ENCODE measurements around the gene PKMYT1. TPM values are rescaled to one million over a fixed set of nuclear protein-coding genes. Genes with fewer than 3 reads are reported as not detected.
A peak's percentile ranks its signal among the peaks of the same experiment; 100 is the strongest.

Gene PKMYT1
- total and polyA plus RNA-seq, 11 donors = 0.72 to 11.9 (median 1.2) TPM

- intact Hi-C loops (cut with DNase I) = no loop called here
- H3K4me1 ChIP-seq = peaks cover 13 to 62% (median 44%) of the 10 kb centered on the region in 12 donors
Measured at GRCh38 chr16:3022684-3023414, 42.6 kb upstream of the PKMYT1 start.

GRCh38 chr16:3022208-3022683 is 42.0 kb upstream of the PKMYT1 start:
- DNase-seq (peak; percentile 89 to 94 (median 91)), ATAC-seq (peak in 3 of 4 donors; percentile 35 to 62 (median 54))
- 9 to 18% (median 14%) methylated on average over 8 of the region's 8 CpGs for WGBS, 4 donors
- Histone ChIP-seq H3K4me1 (peaks cover 13 to 62% (median 44%) of the 10 kb centered on the region in 12 donors), H3K36me3 (peaks cover 0 to 20% (median 17%) of the 10 kb centered on the region in 9 donors), H3K9me3 (no peaks in the 10 kb centered on the region), H3K27me3 (peaks cover 6 to 17% (median 14%) of the 10 kb centered on the region in 9 donors), H3K27ac (peak overlapping the region; percentile 82 to 100 (median 96)), H3K4me3 (peak overlapping the region in 11 of 12 donors; percentile 56 to 99 (median 78))
- TF ChIP-seq CTCF (IDR thresholded peaks at IDR 0.05) (peak in 1 of 12 donors; percentile 4), POLR2A (IDR thresholded peaks at IDR 0.05) (no peak)
- intact Hi-C loops (cut with DNase I) = no loop called here

More at GRCh38 chr16:3022684-3023414, 42.6 kb upstream of the PKMYT1 start:
- peak overlapping the region; percentile 82 to 100 (median 96) for H3K27ac ChIP-seq
- H3K27me3 ChIP-seq = peaks cover 4 to 11% (median 9%) of the 10 kb centered on the region in 9 donors
- DNase-seq = peak in 4 of 5 donors; percentile 67 to 77 (median 74)
- peak overlapping the region; percentile 42 to 99 (median 76) for H3K4me3 ChIP-seq
- no peak for TF ChIP-seq POLR2A (IDR thresholded peaks at IDR 0.05)
- no peak for TF ChIP-seq CTCF (IDR thresholded peaks at IDR 0.05)
- ATAC-seq = peak in 2 of 4 donors; percentile 1 to 2
- no peaks in the 10 kb centered on the region for H3K9me3 ChIP-seq
- 15 to 27% (median 27%) methylated on average over 6 to 8 of the region's 8 CpGs for WGBS, 4 donors
- peaks cover 0 to 23% (median 19%) of the 10 kb centered on the region in 9 donors for H3K36me3 ChIP-seq

GRCh38 chr16:3021449-3022207 is 41.4 kb upstream of the PKMYT1 start:
- H3K36me3 ChIP-seq = peaks cover 0 to 14% (median 11%) of the 10 kb centered on the region in 9 donors
- peaks cover 6 to 21% (median 14%) of the 10 kb centered on the region in 9 donors for H3K27me3 ChIP-seq
- peak overlapping the region; percentile 31 to 100 (median 96) for H3K27ac ChIP-seq
- DNase-seq (peak; percentile 88 to 91 (median 89)), ATAC-seq (peak; percentile 30 to 64 (median 48))
- 15 to 27% (median 24%) methylated on average over 19 to 25 of the region's 25 CpGs for WGBS, 4 donors
- peaks cover 13 to 62% (median 44%) of the 10 kb centered on the region in 12 donors for H3K4me1 ChIP-seq
- TF ChIP-seq POLR2A (IDR thresholded peaks at IDR 0.05) (no peak), CTCF (IDR thresholded peaks at IDR 0.05) (peak in 9 of 12 donors; percentile 23 to 64 (median 42))
- intact Hi-C loops (cut with DNase I) = no loop called here
- peak overlapping the region; percentile 35 to 99 (median 76) for H3K4me3 ChIP-seq
- H3K9me3 ChIP-seq = no peaks in the 10 kb centered on the region
